ENCODE measurements around the gene ACBD3. TPM values are rescaled to one million over a fixed set of nuclear protein-coding genes. Genes with fewer than 3 reads are reported as not detected.

The ACBD3 gene
- polyA plus RNA-seq, 1 of the 3 experiments (the other 2 are of a cell fraction) = 17.8 TPM

GRCh38 chr1:226212545-226212944 is 26.0 kb upstream of the ACBD3 start:
- WGBS (ENCODE audit: low lambda C conversion rate) = 78% methylated on average over 1 of the region's 8 CpGs
- H3K4me3 ChIP-seq (ENCODE audit: low read depth in 2 of 2, low read length in 1 of 2) = no peak overlapping the region
- no peaks in the 10 kb centered on the region for H4K20me1 ChIP-seq (ENCODE audit: insufficient read depth)
- H3K9ac ChIP-seq = no peak overlapping the region
- H3K27ac ChIP-seq (ENCODE audit: low read depth in 2 of 2, low read length in 1 of 2) = no peak overlapping the region
- no peak for DNase-seq
- no peaks in the 10 kb centered on the region for H3K27me3 ChIP-seq (ENCODE audit: insufficient read depth)
- H3K36me3 ChIP-seq (replicated peaks in 1 of 2; ENCODE audit: control insufficient read depth in 1 of 2, insufficient read depth in 2 of 2, low read length in 1 of 2) = no peaks in the 10 kb centered on the region
- H2AFZ ChIP-seq (ENCODE audit: low read depth) = no peak overlapping the region
- ChIA-PET CTCF (interaction anchor here (1.0 kb wide), 1 partner anchor 88 kb away, joined by 3 read pairs; no protein-coding TSS in a partner anchor), POLR2A (no interaction called here)
- no peak for TF ChIP-seq MAX (IDR thresholded peaks at IDR 0.05; ENCODE audit: low read depth)
- no peak for TF ChIP-seq JUND (IDR thresholded peaks at IDR 0.05)
- TF ChIP-seq MEF2A (IDR thresholded peaks at IDR 0.05; ENCODE audit: borderline replicate concordance, low read depth) = no peak
- TF ChIP-seq EZH2phosphoT487 (IDR thresholded peaks at IDR 0.05; ENCODE audit: borderline replicate concordance, low read depth) = no peak
- TF ChIP-seq TAF1 (IDR thresholded peaks at IDR 0.05; ENCODE audit: borderline replicate concordance, low read depth, low read length) = no peak
- TF ChIP-seq, protein P1, sequence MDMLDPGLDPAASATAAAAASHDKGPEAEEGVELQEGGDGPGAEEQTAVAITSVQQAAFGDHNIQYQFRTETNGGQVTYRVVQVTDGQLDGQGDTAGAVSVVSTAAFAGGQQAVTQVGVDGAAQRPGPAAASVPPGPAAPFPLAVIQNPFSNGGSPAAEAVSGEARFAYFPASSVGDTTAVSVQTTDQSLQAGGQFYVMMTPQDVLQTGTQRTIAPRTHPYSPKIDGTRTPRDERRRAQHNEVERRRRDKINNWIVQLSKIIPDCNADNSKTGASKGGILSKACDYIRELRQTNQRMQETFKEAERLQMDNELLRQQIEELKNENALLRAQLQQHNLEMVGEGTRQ (IDR thresholded peaks at IDR 0.05; ENCODE audit: borderline replicate concordance, low read depth, low read length) = no peak
- no peak for TF ChIP-seq SMC3 (IDR thresholded peaks at IDR 0.05; ENCODE audit: low read depth, low read length)
- no peak for TF ChIP-seq RCOR1 (IDR thresholded peaks at IDR 0.05; ENCODE audit: low read length)
- no peak for TF ChIP-seq RFX5 (IDR thresholded peaks at IDR 0.05; ENCODE audit: low read length)
- no peak for TF ChIP-seq GABPA (IDR thresholded peaks at IDR 0.05; ENCODE audit: low read depth)
- no peaks in the 10 kb centered on the region for H3K9me3 ChIP-seq
- no peaks in the 10 kb centered on the region for H3F3A ChIP-seq (replicated peaks; ENCODE audit: insufficient read depth)
- no peaks in the 10 kb centered on the region for H3K9me2 ChIP-seq
- no peak overlapping the region for H3K4me2 ChIP-seq
- no peaks in the 10 kb centered on the region; a peak in 1 of 4 replicates for H3K4me1 ChIP-seq (ENCODE audit: control insufficient read depth in 1 of 2, insufficient read depth in 2 of 2, low read depth in 1 of 2, low read length in 1 of 2)
- no peaks in the 10 kb centered on the region for H3K79me2 ChIP-seq (ENCODE audit: insufficient read depth)

- H3K27ac ChIP-seq (ENCODE audit: low read depth in 2 of 2, low read length in 1 of 2) = no peak overlapping the region
- 74% methylated on average over 5 of the region's 5 CpGs for WGBS (ENCODE audit: low lambda C conversion rate)
- H3K4me1 ChIP-seq (ENCODE audit: control insufficient read depth in 1 of 2, insufficient read depth in 2 of 2, low read depth in 1 of 2, low read length in 1 of 2) = no peaks in the 10 kb centered on the region; a peak in 1 of 4 replicates
- no peaks in the 10 kb centered on the region for H4K20me1 ChIP-seq (ENCODE audit: insufficient read depth)
- ChIA-PET CTCF (interaction anchor here (1.0 to 2.4 kb wide), 3 partner anchors 14 to 147 kb away, joined by 4 to 14 read pairs (median 4); no protein-coding TSS in a partner anchor), POLR2A (no interaction called here)
- no peaks in the 10 kb centered on the region for H3F3A ChIP-seq (replicated peaks; ENCODE audit: insufficient read depth)
- no peaks in the 10 kb centered on the region for H3K9me2 ChIP-seq
- H3K79me2 ChIP-seq (ENCODE audit: insufficient read depth) = no peaks in the 10 kb centered on the region
- H3K36me3 ChIP-seq (replicated peaks in 1 of 2; ENCODE audit: control insufficient read depth in 1 of 2, insufficient read depth in 2 of 2, low read length in 1 of 2) = no peaks in the 10 kb centered on the region
- H3K9me3 ChIP-seq = no peaks in the 10 kb centered on the region
- no peak for DNase-seq
- H3K4me2 ChIP-seq = no peak overlapping the region
- TF ChIP-seq EZH2phosphoT487 (IDR thresholded peaks at IDR 0.05; ENCODE audit: borderline replicate concordance, low read depth) (no peak), NRF1 (IDR thresholded peaks at IDR 0.05; ENCODE audit: low read depth, low read length) (no peak), RFX5 (IDR thresholded peaks at IDR 0.05; ENCODE audit: low read length) (no peak), JUND (IDR thresholded peaks at IDR 0.05) (no peak), RAD21 (IDR thresholded peaks at IDR 0.05; ENCODE audit: low read length) (no peak)
- TF ChIP-seq, protein P1 (IDR thresholded peaks at IDR 0.05; ENCODE audit: borderline replicate concordance, low read depth, low read length) = no peak
- TF ChIP-seq, protein P2, sequence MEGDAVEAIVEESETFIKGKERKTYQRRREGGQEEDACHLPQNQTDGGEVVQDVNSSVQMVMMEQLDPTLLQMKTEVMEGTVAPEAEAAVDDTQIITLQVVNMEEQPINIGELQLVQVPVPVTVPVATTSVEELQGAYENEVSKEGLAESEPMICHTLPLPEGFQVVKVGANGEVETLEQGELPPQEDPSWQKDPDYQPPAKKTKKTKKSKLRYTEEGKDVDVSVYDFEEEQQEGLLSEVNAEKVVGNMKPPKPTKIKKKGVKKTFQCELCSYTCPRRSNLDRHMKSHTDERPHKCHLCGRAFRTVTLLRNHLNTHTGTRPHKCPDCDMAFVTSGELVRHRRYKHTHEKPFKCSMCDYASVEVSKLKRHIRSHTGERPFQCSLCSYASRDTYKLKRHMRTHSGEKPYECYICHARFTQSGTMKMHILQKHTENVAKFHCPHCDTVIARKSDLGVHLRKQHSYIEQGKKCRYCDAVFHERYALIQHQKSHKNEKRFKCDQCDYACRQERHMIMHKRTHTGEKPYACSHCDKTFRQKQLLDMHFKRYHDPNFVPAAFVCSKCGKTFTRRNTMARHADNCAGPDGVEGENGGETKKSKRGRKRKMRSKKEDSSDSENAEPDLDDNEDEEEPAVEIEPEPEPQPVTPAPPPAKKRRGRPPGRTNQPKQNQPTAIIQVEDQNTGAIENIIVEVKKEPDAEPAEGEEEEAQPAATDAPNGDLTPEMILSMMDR (IDR thresholded peaks at IDR 0.05) = no peak
- H3K9ac ChIP-seq = no peak overlapping the region
- no peak overlapping the region for H2AFZ ChIP-seq (ENCODE audit: low read depth)
- no peak overlapping the region for H3K4me3 ChIP-seq (ENCODE audit: low read depth in 2 of 2, low read length in 1 of 2)
- no peaks in the 10 kb centered on the region for H3K27me3 ChIP-seq (ENCODE audit: insufficient read depth)
Observed at GRCh38 chr1:226211181-226211821, 24.8 kb upstream of the ACBD3 start.
